Measurements from ENCODE around the gene TMEM120A. TPM values are rescaled to one million over a fixed set of nuclear protein-coding genes. Genes with fewer than 3 reads are reported as not detected.

Gene TMEM120A
- total RNA-seq, 1 donor from 2014 or later = 21.6 TPM

DNA sequence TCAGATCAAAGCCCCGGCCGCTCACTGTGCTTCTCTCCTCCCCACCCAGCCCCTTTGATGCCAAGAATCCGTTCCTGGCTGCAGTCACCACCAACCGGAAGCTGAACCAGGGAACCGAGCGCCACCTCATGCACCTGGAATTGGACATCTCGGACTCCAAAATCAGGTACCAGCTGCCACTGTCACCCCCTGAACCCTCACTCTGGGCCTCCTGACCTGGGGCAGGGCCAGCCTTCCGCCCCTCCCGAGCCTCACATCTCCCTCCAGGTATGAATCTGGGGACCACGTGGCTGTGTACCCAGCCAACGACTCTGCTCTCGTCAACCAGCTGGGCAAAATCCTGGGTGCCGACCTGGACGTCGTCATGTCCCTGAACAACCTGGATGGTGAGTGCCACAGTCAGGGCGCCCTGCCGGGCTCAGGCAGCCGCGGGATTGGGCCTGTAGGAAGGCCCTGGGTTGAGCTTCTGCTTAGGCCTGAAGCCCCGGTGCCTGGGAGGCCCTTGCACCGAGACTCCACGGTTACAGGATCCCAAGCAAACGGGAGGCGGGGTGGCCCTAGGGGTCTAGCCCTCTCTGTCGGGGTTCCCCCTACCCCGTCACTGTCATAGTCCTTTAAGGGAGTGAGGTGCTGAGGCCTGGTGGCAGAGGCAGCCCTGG is 10.8 kb downstream of the TMEM120A start:
- FAIRE-seq = no peak
- H3K4me3 ChIP-seq (ENCODE audit: low read depth, low read length) = no peak overlapping the region
- DNase-seq (ENCODE audit: low read depth) = no peak
- peaks cover 29% of the 10 kb centered on the region for H3K36me3 ChIP-seq (ENCODE audit: control insufficient read depth, insufficient read depth, low read length)
- H3K27me3 ChIP-seq (ENCODE audit: control insufficient read depth, insufficient read depth, low read length) = no peaks in the 10 kb centered on the region
- TF ChIP-seq CTCF (IDR thresholded peaks at IDR 0.05; ENCODE audit: insufficient read depth, low read length, severe bottlenecking) = no peak

DNA sequence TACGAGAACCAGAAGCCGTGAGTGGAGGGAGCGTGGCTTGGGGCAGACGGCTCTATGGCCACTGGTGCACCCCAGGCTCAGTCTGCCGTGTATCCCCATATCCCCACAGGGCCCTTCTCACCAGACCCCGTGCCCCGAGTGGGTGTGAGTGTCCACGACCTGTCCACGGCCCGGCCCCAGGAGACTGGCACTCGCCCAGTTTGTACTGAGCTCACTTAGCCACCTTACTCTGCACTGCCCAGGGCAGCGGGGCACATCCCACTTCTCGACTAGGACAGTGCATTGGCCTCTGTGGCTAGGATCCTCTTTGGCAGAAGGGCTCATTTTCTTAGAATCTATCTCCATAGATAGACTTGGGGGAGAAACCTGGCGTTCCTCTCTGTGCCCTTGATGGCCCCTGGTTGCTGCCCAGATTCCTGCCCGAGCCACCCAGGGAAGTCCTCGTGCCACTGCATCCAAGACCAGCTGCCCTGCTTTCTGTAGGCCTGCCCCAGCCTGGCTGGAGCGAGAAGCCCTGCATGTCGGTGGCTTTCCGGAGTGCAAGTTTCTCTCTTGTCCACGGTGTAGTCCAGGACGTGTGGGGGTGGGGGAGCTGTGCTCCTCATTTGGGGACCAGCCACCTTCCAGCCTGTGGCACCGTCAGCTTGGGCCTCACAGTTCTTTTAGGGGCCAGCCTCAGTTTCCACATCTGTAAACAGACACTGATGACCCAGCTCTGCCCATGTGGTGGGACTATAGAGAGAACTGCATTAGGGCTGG is 11.9 kb downstream of the TMEM120A start:
- Histone ChIP-seq H3K27me3 (ENCODE audit: control insufficient read depth, insufficient read depth, low read length) (no peaks in the 10 kb centered on the region), H3K36me3 (ENCODE audit: control insufficient read depth, insufficient read depth, low read length) (peaks cover 29% of the 10 kb centered on the region), H3K4me3 (ENCODE audit: low read depth, low read length) (no peak overlapping the region)
- TF ChIP-seq CTCF (IDR thresholded peaks at IDR 0.05; ENCODE audit: insufficient read depth, low read length, severe bottlenecking) = no peak
- FAIRE-seq (no peak), DNase-seq (ENCODE audit: low read depth) (no peak)

DNA sequence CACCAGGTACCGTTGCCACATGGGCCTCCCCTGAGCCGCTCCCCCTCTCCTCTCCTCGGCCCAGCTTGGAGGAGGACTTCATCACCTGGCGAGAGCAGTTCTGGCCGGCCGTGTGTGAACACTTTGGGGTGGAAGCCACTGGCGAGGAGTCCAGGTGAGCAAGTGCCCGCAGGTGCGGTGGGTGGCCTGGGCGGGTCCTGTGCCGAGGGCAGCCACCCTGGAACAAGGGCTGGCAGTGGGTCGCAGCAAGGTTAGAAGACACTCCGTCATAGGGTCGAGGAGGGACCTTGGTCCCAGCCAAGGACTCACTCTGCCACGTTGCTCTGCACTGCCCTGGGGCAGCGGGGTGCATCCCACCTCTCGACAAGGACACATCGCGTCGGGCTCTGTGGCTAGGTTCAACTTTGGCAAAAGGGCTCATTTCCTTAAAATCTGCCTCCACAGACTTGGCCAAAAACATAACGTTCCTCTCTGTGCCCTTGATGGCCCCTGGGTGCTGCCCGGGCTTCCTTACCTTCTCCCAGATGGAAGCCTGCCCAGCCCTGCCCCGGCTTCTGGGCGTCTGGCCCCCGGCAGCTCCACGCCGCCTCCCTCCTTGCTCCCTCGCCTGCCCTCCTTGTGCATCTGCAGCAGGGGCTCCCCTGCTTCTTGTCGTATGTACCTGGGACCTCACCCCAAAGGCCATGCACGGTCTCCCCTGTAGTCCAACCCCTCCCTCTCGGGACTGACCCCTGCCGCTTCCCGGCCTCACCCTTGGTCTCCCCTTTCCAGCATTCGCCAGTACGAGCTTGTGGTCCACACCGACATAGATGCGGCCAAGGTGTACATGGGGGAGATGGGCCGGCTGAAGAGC is 12.7 kb downstream of the TMEM120A start:
- no peak for TF ChIP-seq CTCF (IDR thresholded peaks at IDR 0.05; ENCODE audit: insufficient read depth, low read length, severe bottlenecking)
- Histone ChIP-seq H3K27me3 (ENCODE audit: control insufficient read depth, insufficient read depth, low read length) (no peaks in the 10 kb centered on the region), H3K4me3 (ENCODE audit: low read depth, low read length) (no peak overlapping the region), H3K36me3 (ENCODE audit: control insufficient read depth, insufficient read depth, low read length) (peaks cover 31% of the 10 kb centered on the region)
- FAIRE-seq (peak; percentile 13), DNase-seq (ENCODE audit: low read depth) (no peak)

GRCh38 chr7:75981203-75981452 is 13.3 kb downstream of the TMEM120A start:
- FAIRE-seq (no peak), DNase-seq (ENCODE audit: low read depth) (no peak)
- no peak overlapping the region for H3K4me3 ChIP-seq (ENCODE audit: low read depth, low read length)
- TF ChIP-seq CTCF (IDR thresholded peaks at IDR 0.05; ENCODE audit: insufficient read depth, low read length, severe bottlenecking) = no peak
- no peaks in the 10 kb centered on the region for H3K27me3 ChIP-seq (ENCODE audit: control insufficient read depth, insufficient read depth, low read length)
- H3K36me3 ChIP-seq (ENCODE audit: control insufficient read depth, insufficient read depth, low read length) = peaks cover 28% of the 10 kb centered on the region

- Histone ChIP-seq H3K4me3 (ENCODE audit: low read depth, low read length) (no peak overlapping the region), H3K27me3 (ENCODE audit: control insufficient read depth, insufficient read depth, low read length) (no peaks in the 10 kb centered on the region), H3K36me3 (ENCODE audit: control insufficient read depth, insufficient read depth, low read length) (peaks cover 26% of the 10 kb centered on the region)
- FAIRE-seq (no peak), DNase-seq (ENCODE audit: low read depth) (no peak)
- no peak for TF ChIP-seq CTCF (IDR thresholded peaks at IDR 0.05; ENCODE audit: insufficient read depth, low read length, severe bottlenecking)
These were observed 13.8 kb downstream of the TMEM120A start for GRCh38 chr7:75980430-75981202.
